CD4-positive, alpha-beta T cell treated with Interleukin-2 at 100 ng/mL for 4 hours (primary cell): ENCODE data around the gene SLC27A1.
"Not testable (repeated sequence)": the region's sequence is repeated elsewhere in the genome, so short reads cannot be mapped to it uniquely, and the experiment has no call there.

ENCODE experiments used
- DNase-seq: peaks from one replicate; pipeline ENCODE4 v3.0.0-alpha.2; 2020; ENCODE audit warnings: low spot score

The SLC27A1 gene

GRCh38 chr19:17487284-17488121 is 17.2 kb downstream of the SLC27A1 start:
- no peak for DNase-seq

GRCh38 chr19:17488593-17489391 is 18.5 kb downstream of the SLC27A1 start:
- DNase-seq: peak; percentile 79

- DNase-seq: no peak
Measured at GRCh38 chr19:17489392-17490030, 19.2 kb downstream of the SLC27A1 start.

GRCh38 chr19:17490411-17490810 is 20.1 kb downstream of the SLC27A1 start:
- peak; percentile 47 for DNase-seq

- no peak for DNase-seq
Measured at GRCh38 chr19:17491287-17491686, 21.0 kb downstream of the SLC27A1 start.

- no peak for DNase-seq
Measured at GRCh38 chr19:17495639-17496296, 25.4 kb downstream of the SLC27A1 start.

- peak; percentile 80 for DNase-seq
Measured at GRCh38 chr19:17496337-17496997, 26.1 kb downstream of the SLC27A1 start.

GRCh38 chr19:17497149-17497798 is 26.9 kb downstream of the SLC27A1 start:
- no peak for DNase-seq

- DNase-seq: not testable (repeated sequence)
Measured at GRCh38 chr19:17499025-17499424, 28.7 kb downstream of the SLC27A1 start.

- DNase-seq: no peak
Measured at GRCh38 chr19:17499648-17500446, 29.5 kb downstream of the SLC27A1 start.

GRCh38 chr19:17500447-17501198 is 30.3 kb downstream of the SLC27A1 start:
- DNase-seq: no peak

- DNase-seq: no peak
Measured at GRCh38 chr19:17503240-17503639, 32.9 kb downstream of the SLC27A1 start.

- no peak for DNase-seq
Measured at GRCh38 chr19:17504030-17504429, 33.7 kb downstream of the SLC27A1 start.

GRCh38 chr19:17504456-17504855 is 34.1 kb downstream of the SLC27A1 start:
- DNase-seq: no peak

- DNase-seq: no peak
Measured at GRCh38 chr19:17505223-17505622, 34.9 kb downstream of the SLC27A1 start.

- no peak for DNase-seq
Measured at GRCh38 chr19:17506745-17507144, 36.4 kb downstream of the SLC27A1 start.

GRCh38 chr19:17508558-17508933 is 38.2 kb downstream of the SLC27A1 start:
- DNase-seq: not testable (repeated sequence)

GRCh38 chr19:17510220-17510993 is 40.1 kb downstream of the SLC27A1 start:
- DNase-seq: no peak
